ENCODE data around the gene CLCNKA.

Gene CLCNKA

DNA sequence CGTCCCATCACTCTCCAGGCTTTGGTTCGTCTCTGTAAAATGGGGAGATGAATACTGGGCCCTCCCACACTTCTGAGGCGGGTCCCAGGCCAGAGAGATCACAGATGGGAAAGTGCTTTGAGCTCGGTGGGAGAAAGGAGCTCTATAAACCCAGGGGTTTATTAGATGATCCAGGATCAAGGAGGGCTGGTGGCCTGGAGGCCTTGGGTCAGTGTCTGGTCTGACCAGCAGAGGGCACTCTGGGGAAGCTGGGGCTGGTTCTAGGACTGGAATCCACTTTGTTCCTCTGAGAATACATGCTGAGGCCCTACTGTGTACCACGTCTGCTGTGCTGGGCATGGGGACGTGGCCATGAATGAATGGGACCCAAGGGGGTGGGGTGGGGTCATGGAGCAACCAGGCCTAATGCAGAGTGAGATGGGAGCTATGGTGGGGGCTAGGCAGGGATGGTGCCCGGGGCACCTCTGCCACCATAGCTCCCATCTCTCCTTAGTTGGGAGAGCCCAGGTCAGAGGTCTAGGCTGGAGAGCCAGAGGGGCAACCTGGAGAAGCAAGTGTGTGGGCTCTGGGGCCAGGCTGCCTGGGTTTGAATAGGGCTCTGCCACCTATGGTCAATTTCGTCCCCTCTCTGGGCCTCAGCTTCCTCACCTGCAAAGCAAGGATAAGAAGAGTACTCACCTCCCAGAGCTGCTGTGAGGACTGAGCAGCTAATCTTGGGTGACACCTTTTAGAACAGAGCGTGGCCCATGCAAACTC lies 60.6 kb downstream of the CLCNKA start:
- DNase-seq: peak; percentile 19

DNA sequence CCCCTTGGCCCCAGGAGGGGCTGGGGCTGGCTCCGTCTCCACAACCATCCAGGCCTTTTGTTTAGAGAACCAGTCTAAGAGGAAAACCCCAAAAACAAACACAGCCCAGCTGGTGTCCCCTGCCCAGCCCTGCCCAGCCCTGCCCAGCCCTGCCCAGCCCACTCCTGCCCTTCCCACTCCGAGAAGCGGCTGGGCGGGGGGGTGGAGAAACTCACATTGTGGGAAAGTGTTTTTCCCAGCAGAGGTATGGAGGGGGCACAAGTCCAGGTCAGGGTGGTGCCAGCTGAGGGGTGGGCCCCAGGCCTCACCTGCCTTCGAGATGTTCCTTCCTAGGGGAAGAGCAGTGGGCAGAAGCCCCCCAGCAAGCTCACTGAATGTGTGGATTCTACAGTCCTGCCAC lies 61.6 kb downstream of the CLCNKA start:
- no peak for DNase-seq

Data from NCI-H146 (cell line).